Stimulated activated CD8-positive, alpha-beta memory T cell treated with anti-CD3 and anti-CD28 coated beads, Interleukin-12 subunit alpha, Interleukin-12 subunit beta, amount 100 ng/mL, for 24 hours (primary cell): ENCODE results near the gene GPRIN2.
"Not testable (repeated sequence)": the region's sequence is repeated elsewhere in the genome, so short reads cannot be mapped to it uniquely, and the experiment has no call there.

Source experiments
- DNase-seq: peaks from one replicate; pipeline ENCODE4 v3.0.0-alpha.2; 2020; ENCODE audit errors: extremely low read depth

Gene GPRIN2

GRCh38 chr10:46537309-46537708 lies 19.1 kb downstream of the GPRIN2 start:
- no peak for DNase-seq

GRCh38 chr10:46536781-46537180 lies 19.7 kb downstream of the GPRIN2 start:
- no peak for DNase-seq

GRCh38 chr10:46536171-46536570 lies 20.3 kb downstream of the GPRIN2 start:
- no peak for DNase-seq

- DNase-seq, result no peak
These were observed 21.5 kb downstream of the GPRIN2 start for GRCh38 chr10:46534828-46535524.

GRCh38 chr10:46532256-46532655 lies 24.2 kb downstream of the GPRIN2 start:
- not testable (repeated sequence) for DNase-seq

- no peak for DNase-seq
These were observed 25.9 kb downstream of the GPRIN2 start for GRCh38 chr10:46530249-46531186.

GRCh38 chr10:46529742-46530141 lies 26.7 kb downstream of the GPRIN2 start:
- DNase-seq, result not testable (repeated sequence)

GRCh38 chr10:46528675-46529615 lies 27.5 kb downstream of the GPRIN2 start:
- DNase-seq, result no peak

- DNase-seq, result no peak
These were observed 28.2 kb downstream of the GPRIN2 start for GRCh38 chr10:46528171-46528671.

- DNase-seq, result no peak
These were observed 29.1 kb downstream of the GPRIN2 start for GRCh38 chr10:46527241-46527811.

GRCh38 chr10:46526682-46527038 lies 29.8 kb downstream of the GPRIN2 start:
- DNase-seq, result no peak

- no peak for DNase-seq
These were observed 30.4 kb downstream of the GPRIN2 start for GRCh38 chr10:46525824-46526681.

- DNase-seq, result no peak
These were observed 31.2 kb downstream of the GPRIN2 start for GRCh38 chr10:46525177-46525823.

GRCh38 chr10:46524472-46525176 lies 31.8 kb downstream of the GPRIN2 start:
- no peak for DNase-seq

GRCh38 chr10:46523962-46524471 lies 32.4 kb downstream of the GPRIN2 start:
- DNase-seq, result no peak

- DNase-seq, result no peak
These were observed 33.1 kb downstream of the GPRIN2 start for GRCh38 chr10:46523119-46523961.

GRCh38 chr10:46522295-46523118 lies 34.0 kb downstream of the GPRIN2 start:
- DNase-seq, result no peak
